K562 treated with DMSO at 1 percent for 24 hours (cell line): ENCODE measurements around the gene SLC30A10. TPM values are rescaled to one million over a fixed set of nuclear protein-coding genes. Genes with fewer than 3 reads are reported as not detected.

Experiments
- total RNA-seq: library from RNA; unstranded; fragments of 300-600 nt; gene quantifications from 2 replicates; pipeline ENCODE4 v1.2.3, GENCODE V29; 2022; ENCODE audit warnings: low read depth; ENCODE audit not compliant: insufficient read depth

SLC30A10 gene
- total RNA-seq = 2.7 and 3.1 TPM in 2 replicates

DNA sequence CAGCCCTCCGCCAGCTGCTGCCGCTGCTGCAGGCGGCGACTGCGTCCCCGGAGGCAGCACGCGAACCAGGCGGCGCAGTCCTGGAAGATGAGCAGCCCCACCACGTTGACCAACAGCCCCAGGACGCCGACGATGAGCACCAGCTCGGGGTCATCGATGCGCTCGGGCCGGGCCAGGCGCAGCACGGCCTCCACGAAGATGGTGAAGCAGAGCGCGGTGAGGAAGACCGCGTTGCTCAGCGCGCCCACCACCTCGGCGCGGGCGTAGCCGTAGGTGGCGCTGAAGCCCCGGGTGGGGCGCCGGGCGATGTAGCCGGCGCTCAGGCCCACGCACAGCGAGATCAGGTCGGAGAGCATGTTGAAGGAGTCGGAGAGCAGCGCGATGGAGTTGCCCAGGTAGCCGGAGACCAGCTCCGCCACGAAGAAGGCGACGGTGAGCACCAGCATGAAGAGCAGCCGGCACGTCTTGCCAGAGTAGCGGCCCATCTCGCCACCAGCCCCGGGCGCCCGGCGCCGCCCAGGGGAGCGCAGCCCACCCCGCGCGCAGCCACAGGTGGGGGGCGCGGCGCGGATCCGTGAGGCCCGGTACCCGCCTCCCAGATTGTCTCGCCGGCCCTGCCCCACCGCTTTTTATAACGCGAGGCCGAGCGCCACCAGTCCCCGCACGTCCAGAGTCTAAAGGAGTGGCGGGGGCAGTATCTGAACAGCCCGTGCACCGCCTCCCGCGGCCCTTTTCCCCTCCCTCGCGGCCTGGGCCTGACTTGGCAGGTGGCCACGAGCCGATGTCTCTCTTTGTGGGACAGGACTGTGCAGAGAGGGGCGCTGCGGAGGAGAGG is at the start of gene SLC30A10:
SLC30A10 (minus strand) TSS at position 602 of the 835 bp plus-strand sequence; CDS start at position 485, 117 bp downstream.

Other genes with a start within 250 kb of the SLC30A10 start
- 145 and 165 TPM in 2 replicates for gene EPRS1, start 117.9 kb upstream of the SLC30A10 start, total RNA-seq
- gene BPNT1, start 161.2 kb upstream of the SLC30A10 start, total RNA-seq = 38.2 and 48.0 TPM in 2 replicates
- gene IARS2, start 165.6 kb upstream of the SLC30A10 start, total RNA-seq = 53.8 and 59.2 TPM in 2 replicates